ENCODE results near the gene AGT.
"Not testable (repeated sequence)": the region's sequence is repeated elsewhere in the genome, so short reads cannot be mapped to it uniquely, and the experiment has no call there.

Gene AGT

DNA sequence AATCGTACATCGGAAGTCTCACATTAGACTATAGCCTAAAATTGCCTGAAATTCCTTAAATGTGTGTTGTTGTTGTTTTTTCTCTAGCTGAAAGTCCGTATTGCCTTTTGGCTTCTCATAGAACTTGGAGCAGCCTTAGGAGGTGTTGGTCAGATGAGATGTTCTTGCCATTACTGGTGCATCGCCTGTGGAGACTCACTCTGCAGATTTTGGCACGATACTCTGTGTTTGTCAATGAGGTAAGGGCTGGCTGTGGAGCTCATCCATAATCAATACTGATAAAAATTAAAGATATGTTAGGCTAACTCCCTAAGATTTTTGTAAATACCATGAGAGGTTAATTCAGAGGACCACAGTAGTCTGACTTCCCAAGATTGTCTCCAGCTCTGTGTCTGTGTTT lies 28.9 kb downstream of the AGT start:
- no peak for DNase-seq

DNA sequence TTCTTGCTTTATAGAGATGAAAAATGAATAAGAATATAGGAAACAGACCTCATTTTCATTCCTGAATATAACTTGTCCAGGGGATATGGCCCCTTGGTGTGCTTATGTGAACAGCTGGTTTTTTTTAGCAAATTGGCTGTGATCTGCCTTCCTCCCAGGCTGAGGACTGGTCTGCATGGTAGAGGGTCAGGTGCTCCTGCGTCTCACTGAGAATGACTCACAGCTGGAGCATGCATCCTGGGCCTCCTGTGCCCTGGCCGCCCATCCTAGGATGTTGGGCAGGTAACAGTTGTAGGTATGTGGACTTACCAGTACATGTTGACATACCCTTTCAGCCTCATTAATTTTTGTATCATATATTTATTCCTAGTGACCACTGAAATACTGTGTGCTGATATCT lies 29.8 kb downstream of the AGT start:
- DNase-seq, result no peak

DNA sequence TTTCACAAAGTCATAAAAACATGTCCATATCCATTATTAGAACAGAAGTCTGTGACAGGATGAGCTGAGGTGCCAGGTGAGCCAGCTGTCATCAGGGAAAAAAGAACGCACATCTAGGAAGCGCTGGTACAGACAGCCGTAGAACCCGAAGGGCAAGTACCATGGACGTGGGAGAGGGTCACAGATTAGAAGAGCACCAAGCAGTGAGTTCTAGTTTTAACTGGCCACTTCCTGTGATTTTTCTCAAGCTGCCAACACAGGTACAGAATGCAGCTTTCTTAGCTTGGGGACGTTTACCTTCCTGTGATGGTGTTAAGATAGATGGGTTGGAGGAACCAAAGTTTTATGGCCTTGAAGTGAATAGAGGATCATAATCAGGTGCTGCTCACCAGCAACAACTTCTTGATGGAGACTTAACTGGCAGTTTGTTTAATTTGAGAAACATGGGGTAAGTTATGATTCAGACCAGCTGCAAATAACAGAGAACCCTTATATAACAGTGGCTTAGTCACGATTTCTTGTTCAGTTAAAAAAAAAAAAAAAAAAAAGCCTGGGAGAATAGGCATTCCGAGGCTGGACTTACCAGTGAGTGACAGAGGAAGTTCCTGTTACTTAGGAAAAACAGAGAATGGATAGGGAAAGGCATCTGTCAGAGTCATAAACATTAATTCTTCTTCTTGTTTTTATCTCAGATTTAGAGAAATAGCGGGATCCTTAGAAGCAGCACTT lies 30.9 kb downstream of the AGT start:
- no peak for DNase-seq

DNA sequence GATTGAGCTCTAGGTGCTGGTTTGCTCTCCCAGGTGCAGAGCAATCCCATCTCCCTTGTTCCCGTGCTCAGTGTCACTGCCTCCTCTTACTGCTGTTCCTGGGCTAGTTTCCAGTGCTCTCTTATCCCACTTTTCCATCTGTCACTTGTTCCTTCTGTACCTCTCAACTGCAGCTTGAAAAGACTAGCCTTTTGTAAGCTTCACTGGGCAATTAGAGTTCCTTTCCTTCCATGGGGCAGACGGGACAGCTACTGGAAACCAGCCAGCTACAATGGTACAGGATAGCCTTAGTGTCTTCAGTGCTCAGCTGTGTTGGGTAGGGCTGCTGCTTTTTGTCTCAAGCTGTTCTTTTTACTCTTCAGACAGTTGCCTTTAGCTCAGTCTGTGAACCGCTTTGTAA lies 31.6 kb downstream of the AGT start:
- peak; percentile 43 for DNase-seq

DNA sequence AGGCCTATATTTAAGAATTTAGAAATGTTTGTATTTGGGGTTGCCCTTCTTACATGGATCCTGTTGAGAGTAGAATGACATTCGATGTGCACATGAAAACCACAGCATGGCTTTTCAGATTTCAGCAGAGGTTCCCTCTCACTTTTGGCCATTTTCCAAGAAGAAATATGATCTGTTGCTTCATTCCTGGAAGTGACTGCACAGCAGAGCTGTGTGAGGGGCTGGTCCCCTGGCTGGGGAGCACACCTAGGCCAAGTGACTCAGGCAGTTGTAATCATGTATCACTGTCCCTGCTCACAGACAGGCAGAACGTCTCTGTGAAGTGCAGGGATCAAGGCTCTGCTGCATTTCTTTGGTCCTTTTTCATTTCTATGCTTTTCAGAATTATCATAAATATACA lies 32.3 kb downstream of the AGT start:
- no peak for DNase-seq

DNA sequence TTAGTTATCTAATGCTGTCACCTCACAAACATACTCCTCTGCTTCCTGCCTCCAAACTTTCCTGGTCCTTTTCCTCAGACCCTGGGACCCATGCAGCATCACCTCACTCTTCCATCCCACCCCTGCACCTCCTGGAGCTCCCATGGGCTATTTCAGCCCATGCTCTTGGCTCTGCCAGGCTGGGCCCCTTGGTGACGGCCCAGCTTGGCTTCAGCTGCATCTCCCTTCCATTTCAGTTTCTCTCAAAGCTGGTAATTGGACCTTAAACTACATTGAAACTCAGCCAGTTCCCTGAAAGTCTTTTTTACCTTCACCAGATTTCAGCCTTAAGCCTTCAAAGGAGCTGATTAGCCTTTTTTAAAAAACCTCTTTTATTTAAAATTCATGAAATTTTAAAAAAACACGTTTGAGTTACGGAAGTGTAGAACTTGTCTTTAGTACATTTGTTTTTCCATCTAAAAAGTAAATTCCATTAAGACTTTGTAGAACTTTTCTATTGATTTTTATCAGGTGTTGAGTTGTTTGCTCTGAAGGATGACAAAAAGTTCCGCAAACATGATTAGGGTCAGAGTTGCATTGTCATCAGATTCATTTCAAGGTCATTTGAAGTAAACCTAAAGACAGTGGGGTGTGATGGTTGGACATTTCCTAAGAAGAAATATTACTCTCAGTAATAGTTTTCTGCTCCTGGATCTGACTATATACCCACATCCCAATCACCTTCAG lies 33.5 kb downstream of the AGT start:
- DNase-seq, result no peak

DNA sequence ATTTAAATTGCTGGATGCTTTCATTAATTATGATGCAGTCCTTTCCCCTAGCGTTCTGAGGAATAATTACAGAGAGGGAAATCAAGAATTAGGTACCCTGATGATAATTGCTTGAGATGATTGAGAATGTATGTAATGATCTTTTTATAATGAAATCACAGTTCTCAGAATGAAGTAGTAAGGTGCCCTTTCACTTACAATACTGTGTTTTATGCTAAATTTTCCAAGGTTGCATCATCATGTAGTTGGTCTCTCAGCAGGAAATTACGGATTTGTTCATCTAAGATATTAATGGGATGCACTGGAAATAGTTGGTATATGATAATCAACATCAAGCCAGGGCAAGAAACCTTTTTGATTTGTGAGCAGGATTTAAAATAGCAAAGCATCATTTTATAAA lies 34.1 kb downstream of the AGT start:
- no peak for DNase-seq

DNA sequence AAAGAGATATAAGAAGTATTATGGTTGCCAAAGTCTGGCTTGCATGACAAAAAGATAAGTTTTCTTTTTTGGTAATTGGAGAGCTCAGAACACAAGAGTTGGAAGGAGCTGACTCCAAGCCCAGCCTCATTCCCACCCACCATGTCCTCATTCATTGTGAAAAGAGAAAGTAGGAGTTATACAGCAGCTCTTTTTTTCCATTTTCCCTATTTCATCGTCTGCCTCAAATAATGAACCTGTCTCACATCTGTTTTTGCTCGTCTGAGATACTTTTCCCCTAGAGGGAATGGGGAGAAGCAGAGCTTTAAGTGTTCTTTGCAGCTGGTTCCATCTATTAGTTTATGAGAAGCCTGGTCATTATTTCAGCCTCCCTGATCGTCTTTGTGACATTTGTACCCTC lies 34.7 kb downstream of the AGT start:
- DNase-seq, result no peak

DNA sequence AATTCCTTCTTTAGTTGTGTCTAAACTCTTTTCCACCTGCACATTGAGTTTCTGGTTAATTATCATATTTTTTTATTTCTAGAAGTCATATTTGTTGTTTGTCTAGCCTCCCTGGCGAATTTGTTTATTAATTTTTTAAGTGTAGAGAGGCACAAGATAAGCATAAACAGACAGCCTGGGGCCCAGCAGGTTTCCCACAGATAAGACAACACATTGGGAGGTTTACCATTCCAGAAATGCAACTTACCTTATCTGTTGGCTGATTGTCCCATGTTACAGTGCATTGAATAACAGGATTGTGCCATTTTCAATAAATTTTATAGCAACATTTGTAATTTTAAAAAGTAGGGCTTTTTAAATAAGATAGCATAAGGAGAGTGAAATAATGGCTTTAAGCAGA lies 36.7 kb downstream of the AGT start:
- no peak for DNase-seq

DNA sequence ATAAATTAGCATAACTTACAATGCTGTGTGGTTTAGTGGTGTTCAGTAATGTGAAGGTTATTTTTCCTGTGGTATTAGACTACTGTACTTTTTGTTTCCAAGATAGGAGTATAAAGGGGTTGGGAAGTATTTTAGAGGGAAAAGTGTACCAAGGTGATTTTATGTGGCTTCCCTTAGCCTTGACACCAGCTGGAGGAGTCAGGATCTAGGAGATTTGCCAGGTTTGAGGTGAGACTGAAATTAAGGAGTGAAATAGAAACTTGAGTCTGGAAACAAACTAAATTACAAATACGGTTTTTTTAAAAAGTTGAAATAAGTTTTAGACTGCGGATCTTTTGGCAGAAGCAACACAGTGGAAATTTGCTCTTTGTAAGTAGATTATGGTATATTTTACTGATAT lies 39.3 kb downstream of the AGT start:
- no peak for DNase-seq

DNA sequence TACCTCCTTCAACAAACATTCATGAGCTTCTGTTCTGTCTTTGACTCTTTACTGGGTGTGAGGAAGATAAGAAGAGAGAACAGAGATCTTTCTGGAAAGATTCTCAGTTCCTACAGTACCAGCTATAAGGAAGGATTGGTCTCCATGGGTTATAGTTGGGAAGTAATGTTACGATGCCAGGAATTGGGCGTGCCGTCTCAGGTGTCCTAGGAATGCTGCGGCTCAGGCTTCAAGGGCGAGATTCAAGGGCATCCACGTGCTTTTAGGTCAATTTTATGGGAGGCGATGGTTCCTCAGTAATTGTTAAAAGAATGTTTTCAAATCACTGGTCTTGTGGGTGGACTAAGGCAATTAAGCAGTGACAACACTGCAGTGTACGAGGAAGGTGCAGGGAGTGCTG lies 44.4 kb downstream of the AGT start:
- no peak for DNase-seq

DNA sequence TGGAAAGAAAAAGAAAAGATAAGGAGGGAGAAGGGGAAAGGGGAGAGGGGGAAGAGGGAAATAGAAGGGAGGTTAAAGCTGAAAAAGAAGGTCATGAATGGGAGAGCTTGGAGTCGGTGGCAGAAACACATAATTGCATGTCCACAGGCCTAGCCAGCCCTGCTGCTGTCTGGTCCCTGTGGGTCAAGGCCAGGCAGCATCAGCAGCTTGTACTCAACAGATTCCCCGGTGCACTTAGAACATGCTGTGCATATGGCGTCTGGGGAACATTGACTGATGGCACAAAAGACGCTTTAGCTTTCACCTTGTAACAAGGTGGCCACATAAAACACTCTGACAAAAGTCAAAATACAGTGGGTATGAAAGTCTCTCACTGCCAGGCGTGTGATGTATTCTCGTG lies 45.7 kb downstream of the AGT start:
- no peak for DNase-seq

DNA sequence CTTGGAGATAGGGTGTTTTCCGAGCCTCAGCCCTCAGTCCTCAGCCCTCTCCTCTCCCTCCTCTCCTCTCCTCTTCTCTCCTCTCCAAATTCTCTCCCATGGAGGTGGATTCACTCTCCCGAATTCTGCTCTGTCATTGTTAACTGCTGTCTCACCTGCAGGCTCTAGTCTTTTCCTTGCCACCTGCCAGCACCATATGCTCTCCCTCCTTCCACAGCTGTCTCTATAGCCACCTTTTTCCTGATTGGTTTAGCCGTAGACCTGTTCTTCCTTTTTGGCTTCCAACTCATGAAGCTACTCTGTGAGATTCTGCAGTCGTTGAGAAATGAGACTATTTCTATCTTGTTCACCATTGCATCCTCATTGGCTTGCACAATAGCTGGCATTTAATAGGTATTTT lies 51.9 kb downstream of the AGT start:
- DNase-seq, result no peak

DNA sequence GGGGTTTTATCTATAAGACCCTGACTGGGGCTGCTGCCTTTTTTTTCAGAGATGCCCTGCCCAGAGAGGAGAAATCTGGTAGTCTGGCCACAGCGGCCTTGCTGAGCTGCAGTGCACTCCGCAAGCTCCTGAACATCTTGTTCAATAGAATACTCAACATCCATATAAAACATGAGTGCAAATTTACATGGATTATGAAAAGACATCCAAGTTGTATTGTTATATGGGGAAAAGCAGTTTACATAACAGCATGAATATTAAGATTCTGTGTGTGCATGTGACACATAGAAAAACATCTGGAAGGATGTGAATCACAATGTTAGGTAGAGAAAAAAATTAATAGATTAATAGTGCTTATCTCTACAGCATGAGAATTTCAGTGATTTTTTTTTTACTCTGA lies 55.2 kb downstream of the AGT start:
- no peak for DNase-seq

DNA sequence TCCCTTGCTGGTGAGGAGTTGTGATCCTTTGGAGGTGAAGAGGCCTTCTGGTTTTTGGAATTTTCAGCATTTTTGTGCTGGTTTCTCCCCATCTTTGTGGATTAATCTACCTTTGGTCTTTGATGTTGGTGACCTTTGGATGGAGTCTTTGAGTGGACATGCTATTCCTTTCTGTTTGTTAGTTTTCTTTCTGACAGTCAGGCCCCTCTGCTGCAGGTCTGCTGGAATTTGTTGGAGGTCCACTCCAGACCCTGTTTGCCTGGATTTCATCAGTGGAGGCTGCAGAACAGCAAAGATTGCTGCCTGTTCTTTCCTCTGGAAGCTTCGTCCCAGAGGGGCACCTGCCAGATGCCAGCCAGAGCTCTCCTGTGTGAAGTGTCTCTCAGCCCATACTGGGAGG lies 55.8 kb downstream of the AGT start:
- DNase-seq, result not testable (repeated sequence)

DNA sequence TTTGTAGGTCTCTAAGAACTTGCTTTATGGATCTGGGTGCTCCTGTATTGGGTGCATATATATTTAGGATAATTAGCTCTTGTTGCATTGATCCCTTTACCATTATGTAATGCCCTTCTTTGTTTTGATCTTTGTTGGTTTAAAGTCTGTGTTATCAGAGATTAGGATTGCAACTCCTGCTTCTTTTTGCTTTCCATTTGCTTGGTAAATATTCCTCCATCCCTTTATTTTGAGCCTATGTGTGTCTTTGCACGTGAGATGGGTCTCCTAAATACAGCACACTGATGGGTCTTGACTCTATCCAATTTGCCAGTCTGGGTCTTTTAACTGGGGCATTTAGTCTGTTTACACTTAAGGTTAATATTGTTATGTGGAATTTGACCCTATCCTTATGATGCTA lies 57.2 kb downstream of the AGT start:
- not testable (repeated sequence) for DNase-seq

Data from right hindlimb (tissue), 1 donor.